K562 (cell line): ENCODE results near the gene NSDHL. TPM values are rescaled to one million over a fixed set of nuclear protein-coding genes. Genes with fewer than 3 reads are reported as not detected.

Source experiments
- ARID2 ChIP-seq: fragments of 450-650 bp; IDR thresholded peaks from 2 replicates; pipeline ENCODE4 v1.6.1; 2017; ENCODE audit warnings: antibody characterized with exemption, mild to moderate bottlenecking
- BMI1 ChIP-seq: fragments of 150-350 bp; IDR thresholded peaks from 2 replicates; pipeline ENCODE4 v1.6.1; 2014; ENCODE audit warnings: low read length
- CBX5 ChIP-seq: IDR thresholded peaks from 2 replicates; pipeline ENCODE4 v1.6.1; 2014; ENCODE audit warnings: low read depth, borderline replicate concordance
- CC2D1A ChIP-seq: fragments of 450-650 bp; IDR thresholded peaks from 2 replicates; pipeline ENCODE4 v1.6.1; 2017; ENCODE audit warnings: mild to moderate bottlenecking
- CCNT2 ChIP-seq: IDR thresholded peaks from 2 replicates; pipeline ENCODE4 v1.6.1; 2011; ENCODE audit warnings: borderline replicate concordance, low read depth, mild to moderate bottlenecking, moderate library complexity, mixed read lengths, low read length; ENCODE audit not compliant: insufficient read length; ENCODE audit errors: extremely low read depth
- ELF4 ChIP-seq: fragments of 450-650 bp; formaldehyde crosslinking; IDR thresholded peaks from 2 replicates; pipeline ENCODE4 v1.4.0; 2022; ENCODE audit warnings: missing genetic modification characterization
- ETV5 ChIP-seq: sonication (generic); formaldehyde crosslinking; IDR thresholded peaks from 2 replicates; pipeline ENCODE4 v1.4.0; 2020; ENCODE audit warnings: low read depth, mild to moderate bottlenecking, missing genetic modification reagents
- ETV6 ChIP-seq, 3 experiments: fragments of 150-350 bp in 1 of 3; sonication (generic) in 1 of 3; formaldehyde crosslinking in 1 of 3; IDR thresholded peaks; 2 replicates each; pipeline versions ENCODE4 v1.6.1 to v1.8.0; 2014 to 2022; ENCODE audit warnings: borderline replicate concordance in 2 of 3, low read depth in 2 of 3, antibody characterized with exemption in 1 of 3, low read length in 1 of 3, mild to moderate bottlenecking in 1 of 3, missing genetic modification reagents in 1 of 3
- GMEB1 ChIP-seq: fragments of 250-450 bp; sonication (Bioruptor Pico); IDR thresholded peaks from 2 replicates; pipeline ENCODE4 v1.4.0; 2020; ENCODE audit warnings: mild to moderate bottlenecking
- HOXB6 ChIP-seq: fragments of 250-450 bp; sonication (Bioruptor Pico); IDR thresholded peaks from 2 replicates; pipeline ENCODE4 v1.5.1; 2022; ENCODE audit warnings: mild to moderate bottlenecking, borderline replicate concordance
- KDM5B ChIP-seq: fragments of 200-600 bp; sonication (generic); IDR thresholded peaks from 2 replicates; pipeline ENCODE4 v1.6.1; 2012; ENCODE audit warnings: low read depth, mild to moderate bottlenecking, moderate library complexity, low read length, control low read depth, inconsistent platforms; ENCODE audit not compliant: insufficient replicate concordance
- L3MBTL2 ChIP-seq: fragments of 450-650 bp; IDR thresholded peaks from 2 replicates; pipeline ENCODE4 v1.6.1; 2016; ENCODE audit warnings: mild to moderate bottlenecking, moderate library complexity
- MCM5 ChIP-seq: fragments of 450-650 bp; IDR thresholded peaks from 2 replicates; pipeline ENCODE4 v1.6.1; 2016; ENCODE audit warnings: low read depth
- MEF2D ChIP-seq: conservative IDR thresholded peaks from 2 replicates; pipeline ENCODE4 v1.6.1; 2016; ENCODE audit warnings: low read depth, missing genetic modification characterization, missing compliant biosample characterization
- MTA3 ChIP-seq: fragments of 450-650 bp; formaldehyde crosslinking; IDR thresholded peaks from 2 replicates; pipeline ENCODE4 v1.6.1; 2017; ENCODE audit warnings: mild to moderate bottlenecking, borderline replicate concordance
- NCOR1 ChIP-seq: fragments of 450-650 bp; IDR thresholded peaks from 2 replicates; pipeline ENCODE4 v1.6.1; 2016; ENCODE audit warnings: mild to moderate bottlenecking, moderate library complexity
- NEUROD1 ChIP-seq: fragments of 150-350 bp; IDR thresholded peaks from 2 replicates; pipeline ENCODE4 v1.6.1; 2014; ENCODE audit warnings: borderline replicate concordance, low read length, low read depth; ENCODE audit not compliant: partially characterized antibody
- NFIC ChIP-seq: fragments of 450-650 bp; IDR thresholded peaks from 2 replicates; pipeline ENCODE4 v1.6.1; 2017; ENCODE audit warnings: mild to moderate bottlenecking, inconsistent platforms
- NFXL1 ChIP-seq: fragments of 450-650 bp; formaldehyde crosslinking; IDR thresholded peaks from 2 replicates; pipeline ENCODE4 v1.4.0; 2021; ENCODE audit warnings: mild to moderate bottlenecking
- NR3C1 ChIP-seq: sonication (generic); formaldehyde crosslinking; IDR thresholded peaks from 2 replicates; pipeline ENCODE4 v1.8.1; 2022; ENCODE audit warnings: missing genetic modification reagents
- POLR2G ChIP-seq: fragments of 200-400 bp; formaldehyde crosslinking; IDR thresholded peaks from 2 replicates; pipeline ENCODE4 v1.6.1; 2017; ENCODE audit warnings: low read depth, mild to moderate bottlenecking, antibody characterized with exemption, low read length, moderate library complexity
- SMAD3 ChIP-seq: fragments of 450-650 bp; formaldehyde crosslinking; conservative IDR thresholded peaks from 2 replicates; pipeline ENCODE4 v1.4.0; 2020; ENCODE audit warnings: mild to moderate bottlenecking
- TGIF2 ChIP-seq: sonication (generic); formaldehyde crosslinking; IDR thresholded peaks from 2 replicates; pipeline ENCODE4 v1.8.1; 2022; ENCODE audit warnings: mild to moderate bottlenecking, missing genetic modification reagents, moderate library complexity
- ZBTB5 ChIP-seq: fragments of 450-650 bp; IDR thresholded peaks from 2 replicates; pipeline ENCODE4 v1.6.1; 2017; ENCODE audit warnings: antibody characterized with exemption
- ZBTB8A ChIP-seq: fragments of 450-650 bp; IDR thresholded peaks from 2 replicates; pipeline ENCODE4 v1.6.1; 2018; ENCODE audit warnings: mild to moderate bottlenecking, moderate library complexity; ENCODE audit not compliant: partially characterized antibody
- ZNF644 ChIP-seq: fragments of 200-800 bp; sonication (Bioruptor generic); IDR thresholded peaks from 2 replicates; pipeline ENCODE4 v1.6.1; 2016; ENCODE audit warnings: low read depth, missing genetic modification characterization, missing compliant biosample characterization
- polyA plus RNA-seq, 8 experiments: library from polyadenylated mRNA; depleted of rRNA in 4 of 8; stranded (reverse) in 5 of 8; unstranded in 3 of 8; fragments of >200 nt; fragmentation: Nextera tagmentation in 2 of 8; fragmentation: Illumina TruSeq in 1 of 8; extraction: Ambion mirVana in 2 of 8; extraction: Trizol in 1 of 8; gene quantifications; 2 replicates each; pipeline versions ENCODE4 v1.2.1 to v1.2.3, GENCODE V29; 2011 to 2014; ENCODE audit warnings: inconsistent platforms in 1 of 8, missing spikeins in 1 of 8
- total RNA-seq, 7 experiments: library from RNA; depleted of rRNA in 6 of 7; stranded (reverse); fragments of >200 nt in 6 of 7; fragmentation: Illumina TruSeq in 2 of 7; extraction: Trizol in 2 of 7; gene quantifications; 2 replicates each; pipeline versions ENCODE4 v1.2.1 to v1.2.3, GENCODE V29; 2011 to 2021; ENCODE audit warnings: low replicate concordance in 1 of 7
- TF ChIP-seq, protein P1 (sequence below): IDR thresholded peaks from 2 replicates; pipeline ENCODE4 v1.6.1; 2016; ENCODE audit warnings: missing genetic modification characterization, missing compliant biosample characterization

The NSDHL gene
- total and polyA plus RNA-seq, 9 of the 15 experiments (the other 6 are each of a cell fraction or from before 2014, with no cell fraction given): 22.5 to 63.4 (median 40.8) TPM

DNA sequence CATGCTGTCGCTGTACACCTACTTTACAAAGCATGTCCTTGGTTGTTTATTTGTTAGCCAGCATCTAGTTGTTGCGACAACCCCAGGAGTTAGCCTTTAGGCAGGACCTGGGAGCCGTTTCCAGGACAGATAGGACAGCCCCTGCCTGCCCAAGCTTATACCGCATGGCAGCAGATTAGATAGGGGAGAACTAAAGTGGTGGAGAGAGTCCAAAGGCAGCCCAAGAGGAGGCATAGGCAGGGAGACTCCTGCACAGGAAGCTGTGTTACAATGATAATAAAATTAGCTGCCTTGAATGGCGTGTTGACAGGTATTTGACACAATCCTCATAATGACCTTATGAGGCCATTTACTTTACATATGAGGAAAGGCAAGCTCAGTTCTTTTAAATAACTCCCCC is 13.0 kb downstream of the NSDHL start (continued):
- TF ChIP-seq NEUROD1 (no peak), CBX5 (no peak), ARID2 (no peak), ZBTB8A (no peak), CCNT2 (no peak), NR3C1 (CRISPR knock-in tag) (no peak), ETV5 (CRISPR knock-in tag) (no peak), CC2D1A (no peak; the same call in 1 of the 2 replicates), KDM5B (no peak), ETV6 (IDR thresholded peaks at IDR 0.05; ENCODE audit: borderline replicate concordance in 1 of 2, low read depth in 2 of 2, low read length in 1 of 2) (no peak), ETV6 (CRISPR knock-in tag; IDR thresholded peaks at IDR 0.05; ENCODE audit: borderline replicate concordance) (no peak), HOXB6 (no peak), BMI1 (no peak), GMEB1 (no peak), ELF4 (no peak), NFIC (peak; percentile 47), MTA3 (0 out of 2 replicates have a peak, but pooled peaks have one; percentile 19), NFXL1 (CRISPR knock-in tag) (no peak), NCOR1 (peak; percentile 75), MEF2D (tag) (0 out of 2 replicates have a peak, but pooled peaks have one; percentile 22), L3MBTL2 (no peak), MCM5 (no peak), SMAD3 (CRISPR knock-in tag) (no peak), TGIF2 (CRISPR knock-in tag) (no peak), POLR2G (no peak), ZBTB5 (no peak), ZNF644 (tag) (no peak; the same call in 1 of the 2 replicates)
- TF ChIP-seq, protein P1, sequence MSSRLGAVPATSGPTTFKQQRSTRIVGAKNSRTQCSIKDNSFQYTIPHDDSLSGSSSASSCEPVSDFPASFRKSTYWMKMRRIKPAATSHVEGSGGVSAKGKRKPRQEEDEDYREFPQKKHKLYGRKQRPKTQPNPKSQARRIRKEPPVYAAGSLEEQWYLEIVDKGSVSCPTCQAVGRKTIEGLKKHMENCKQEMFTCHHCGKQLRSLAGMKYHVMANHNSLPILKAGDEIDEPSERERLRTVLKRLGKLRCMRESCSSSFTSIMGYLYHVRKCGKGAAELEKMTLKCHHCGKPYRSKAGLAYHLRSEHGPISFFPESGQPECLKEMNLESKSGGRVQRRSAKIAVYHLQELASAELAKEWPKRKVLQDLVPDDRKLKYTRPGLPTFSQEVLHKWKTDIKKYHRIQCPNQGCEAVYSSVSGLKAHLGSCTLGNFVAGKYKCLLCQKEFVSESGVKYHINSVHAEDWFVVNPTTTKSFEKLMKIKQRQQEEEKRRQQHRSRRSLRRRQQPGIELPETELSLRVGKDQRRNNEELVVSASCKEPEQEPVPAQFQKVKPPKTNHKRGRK: no peak
